SKM-1 treated with dmso at 0.1 percent for 144 hours (cell line): ENCODE results near the gene SMAD7.
A peak's percentile ranks its signal among the peaks of the same experiment; 100 is the strongest.

Experiments
- DNase-seq: peaks from one replicate; lab custom pipeline; 2025; ENCODE audit not compliant: unreplicated experiment; lab: John Stamatoyannopoulos, UW

Gene SMAD7

GRCh38 chr18:48987821-48988220 lies 37.1 kb upstream of the SMAD7 start:
- no peak for DNase-seq

GRCh38 chr18:48986851-48987761 lies 36.3 kb upstream of the SMAD7 start:
- no peak for DNase-seq

GRCh38 chr18:48985161-48985560 lies 34.4 kb upstream of the SMAD7 start:
- DNase-seq = no peak

GRCh38 chr18:48983793-48984437 lies 33.1 kb upstream of the SMAD7 start:
- DNase-seq = peak; percentile 64

- DNase-seq = peak; percentile 66
Measured at GRCh38 chr18:48982266-48982665, 31.5 kb upstream of the SMAD7 start.

GRCh38 chr18:48979944-48980890 lies 29.5 kb upstream of the SMAD7 start:
- peak; percentile 55 for DNase-seq

- DNase-seq = no peak
Measured at GRCh38 chr18:48977914-48978313, 27.1 kb upstream of the SMAD7 start.

- peak; percentile 40 for DNase-seq
Measured at GRCh38 chr18:48975817-48976649, 25.3 kb upstream of the SMAD7 start.

GRCh38 chr18:48975120-48975816 lies 24.5 kb upstream of the SMAD7 start:
- no peak for DNase-seq

- no peak for DNase-seq
Measured at GRCh38 chr18:48974304-48975119, 23.7 kb upstream of the SMAD7 start.

GRCh38 chr18:48973731-48974130 lies 23.0 kb upstream of the SMAD7 start:
- no peak for DNase-seq

GRCh38 chr18:48968412-48969215 lies 17.8 kb upstream of the SMAD7 start:
- no peak for DNase-seq

GRCh38 chr18:48967545-48967944 lies 16.8 kb upstream of the SMAD7 start:
- DNase-seq = no peak

GRCh38 chr18:48966523-48966922 lies 15.8 kb upstream of the SMAD7 start:
- no peak for DNase-seq

- no peak for DNase-seq
Measured at GRCh38 chr18:48963586-48964470, 13.1 kb upstream of the SMAD7 start.

GRCh38 chr18:48962994-48963561 lies 12.3 kb upstream of the SMAD7 start:
- DNase-seq = no peak
